Measurements from ENCODE around the gene CNKSR2. TPM values are rescaled to one million over a fixed set of nuclear protein-coding genes. Genes with fewer than 3 reads are reported as not detected.

The CNKSR2 gene
- total and polyA plus RNA-seq, 10 of the 15 experiments (the other 5 are each of a cell fraction or from before 2014, with no cell fraction given) = 0.02 to 0.69 (median 0.18) TPM; not detected in 4

DNA sequence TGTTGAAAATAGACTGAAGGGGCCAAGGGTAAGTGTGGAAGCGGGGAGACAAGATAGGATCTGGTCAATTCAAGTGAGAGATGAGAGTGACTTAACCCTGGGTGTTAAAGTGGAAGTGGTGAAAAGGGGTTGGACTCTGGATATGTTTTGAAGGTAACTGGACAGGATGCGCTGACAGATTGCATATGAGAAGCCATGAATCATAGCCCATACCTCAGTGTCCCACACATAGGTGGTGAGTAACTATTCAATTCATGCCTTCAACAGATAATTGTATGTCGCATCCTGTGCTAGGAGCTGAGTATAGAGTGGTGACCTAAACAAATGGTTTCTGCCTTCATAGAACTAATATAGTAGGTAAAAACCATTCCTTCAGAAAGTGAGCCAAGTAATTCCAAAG lies 207.3 kb downstream of the CNKSR2 start (continued):
- TF ChIP-seq, protein P1, sequence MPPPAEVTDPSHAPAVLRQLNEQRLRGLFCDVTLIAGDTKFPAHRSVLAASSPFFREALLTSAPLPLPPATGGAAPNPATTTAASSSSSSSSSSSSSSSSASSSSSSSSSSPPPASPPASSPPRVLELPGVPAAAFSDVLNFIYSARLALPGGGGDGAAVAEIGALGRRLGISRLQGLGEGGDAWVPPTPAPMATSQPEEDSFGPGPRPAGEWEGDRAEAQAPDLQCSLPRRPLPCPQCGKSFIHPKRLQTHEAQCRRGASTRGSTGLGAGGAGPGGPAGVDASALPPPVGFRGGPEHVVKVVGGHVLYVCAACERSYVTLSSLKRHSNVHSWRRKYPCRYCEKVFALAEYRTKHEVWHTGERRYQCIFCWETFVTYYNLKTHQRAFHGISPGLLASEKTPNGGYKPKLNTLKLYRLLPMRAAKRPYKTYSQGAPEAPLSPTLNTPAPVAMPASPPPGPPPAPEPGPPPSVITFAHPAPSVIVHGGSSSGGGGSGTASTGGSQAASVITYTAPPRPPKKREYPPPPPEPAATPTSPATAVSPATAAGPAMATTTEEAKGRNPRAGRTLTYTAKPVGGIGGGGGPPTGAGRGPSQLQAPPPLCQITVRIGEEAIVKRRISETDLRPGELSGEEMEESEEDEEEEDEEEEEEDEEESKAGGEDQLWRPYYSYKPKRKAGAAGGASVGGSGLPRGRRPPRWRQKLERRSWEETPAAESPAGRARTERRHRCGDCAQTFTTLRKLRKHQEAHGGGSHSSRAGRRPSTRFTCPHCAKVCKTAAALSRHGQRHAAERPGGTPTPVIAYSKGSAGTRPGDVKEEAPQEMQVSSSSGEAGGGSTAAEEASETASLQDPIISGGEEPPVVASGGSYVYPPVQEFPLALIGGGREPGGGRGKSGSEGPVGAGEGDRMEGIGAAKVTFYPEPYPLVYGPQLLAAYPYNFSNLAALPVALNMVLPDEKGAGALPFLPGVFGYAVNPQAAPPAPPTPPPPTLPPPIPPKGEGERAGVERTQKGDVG (CRISPR knock-in tag; IDR thresholded peaks at IDR 0.05) = no peak
- TF ChIP-seq, protein P2, sequence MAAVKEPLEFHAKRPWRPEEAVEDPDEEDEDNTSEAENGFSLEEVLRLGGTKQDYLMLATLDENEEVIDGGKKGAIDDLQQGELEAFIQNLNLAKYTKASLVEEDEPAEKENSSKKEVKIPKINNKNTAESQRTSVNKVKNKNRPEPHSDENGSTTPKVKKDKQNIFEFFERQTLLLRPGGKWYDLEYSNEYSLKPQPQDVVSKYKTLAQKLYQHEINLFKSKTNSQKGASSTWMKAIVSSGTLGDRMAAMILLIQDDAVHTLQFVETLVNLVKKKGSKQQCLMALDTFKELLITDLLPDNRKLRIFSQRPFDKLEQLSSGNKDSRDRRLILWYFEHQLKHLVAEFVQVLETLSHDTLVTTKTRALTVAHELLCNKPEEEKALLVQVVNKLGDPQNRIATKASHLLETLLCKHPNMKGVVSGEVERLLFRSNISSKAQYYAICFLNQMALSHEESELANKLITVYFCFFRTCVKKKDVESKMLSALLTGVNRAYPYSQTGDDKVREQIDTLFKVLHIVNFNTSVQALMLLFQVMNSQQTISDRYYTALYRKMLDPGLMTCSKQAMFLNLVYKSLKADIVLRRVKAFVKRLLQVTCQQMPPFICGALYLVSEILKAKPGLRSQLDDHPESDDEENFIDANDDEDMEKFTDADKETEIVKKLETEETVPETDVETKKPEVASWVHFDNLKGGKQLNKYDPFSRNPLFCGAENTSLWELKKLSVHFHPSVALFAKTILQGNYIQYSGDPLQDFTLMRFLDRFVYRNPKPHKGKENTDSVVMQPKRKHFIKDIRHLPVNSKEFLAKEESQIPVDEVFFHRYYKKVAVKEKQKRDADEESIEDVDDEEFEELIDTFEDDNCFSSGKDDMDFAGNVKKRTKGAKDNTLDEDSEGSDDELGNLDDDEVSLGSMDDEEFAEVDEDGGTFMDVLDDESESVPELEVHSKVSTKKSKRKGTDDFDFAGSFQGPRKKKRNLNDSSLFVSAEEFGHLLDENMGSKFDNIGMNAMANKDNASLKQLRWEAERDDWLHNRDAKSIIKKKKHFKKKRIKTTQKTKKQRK (IDR thresholded peaks at IDR 0.05; ENCODE audit: low read depth, low read length) = no peak
- TF ChIP-seq CREM (IDR thresholded peaks at IDR 0.05; ENCODE audit: low read depth) (no peak), SUZ12 (IDR thresholded peaks at IDR 0.05; ENCODE audit: unreplicated experiment) (no peak), JUNB (IDR thresholded peaks at IDR 0.05) (no peak), MTA3 (IDR thresholded peaks at IDR 0.05; ENCODE audit: borderline replicate concordance, low read length) (no peak), RB1 (IDR thresholded peaks at IDR 0.05; ENCODE audit: borderline replicate concordance) (no peak), ZSCAN29 (IDR thresholded peaks at IDR 0.05) (no peak), STAT1 (conservative IDR thresholded peaks at IDR 0.05) (no peak), PAX8 (IDR thresholded peaks at IDR 0.05) (no peak)
- TF ChIP-seq, protein P3, sequence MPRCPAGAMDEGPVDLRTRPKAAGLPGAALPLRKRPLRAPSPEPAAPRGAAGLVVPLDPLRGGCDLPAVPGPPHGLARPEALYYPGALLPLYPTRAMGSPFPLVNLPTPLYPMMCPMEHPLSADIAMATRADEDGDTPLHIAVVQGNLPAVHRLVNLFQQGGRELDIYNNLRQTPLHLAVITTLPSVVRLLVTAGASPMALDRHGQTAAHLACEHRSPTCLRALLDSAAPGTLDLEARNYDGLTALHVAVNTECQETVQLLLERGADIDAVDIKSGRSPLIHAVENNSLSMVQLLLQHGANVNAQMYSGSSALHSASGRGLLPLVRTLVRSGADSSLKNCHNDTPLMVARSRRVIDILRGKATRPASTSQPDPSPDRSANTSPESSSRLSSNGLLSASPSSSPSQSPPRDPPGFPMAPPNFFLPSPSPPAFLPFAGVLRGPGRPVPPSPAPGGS (IDR thresholded peaks at IDR 0.05; ENCODE audit: borderline replicate concordance, insufficient read depth, low read depth, low read length, poor library complexity, severe bottlenecking) = no peak
- TF ChIP-seq, protein P4, sequence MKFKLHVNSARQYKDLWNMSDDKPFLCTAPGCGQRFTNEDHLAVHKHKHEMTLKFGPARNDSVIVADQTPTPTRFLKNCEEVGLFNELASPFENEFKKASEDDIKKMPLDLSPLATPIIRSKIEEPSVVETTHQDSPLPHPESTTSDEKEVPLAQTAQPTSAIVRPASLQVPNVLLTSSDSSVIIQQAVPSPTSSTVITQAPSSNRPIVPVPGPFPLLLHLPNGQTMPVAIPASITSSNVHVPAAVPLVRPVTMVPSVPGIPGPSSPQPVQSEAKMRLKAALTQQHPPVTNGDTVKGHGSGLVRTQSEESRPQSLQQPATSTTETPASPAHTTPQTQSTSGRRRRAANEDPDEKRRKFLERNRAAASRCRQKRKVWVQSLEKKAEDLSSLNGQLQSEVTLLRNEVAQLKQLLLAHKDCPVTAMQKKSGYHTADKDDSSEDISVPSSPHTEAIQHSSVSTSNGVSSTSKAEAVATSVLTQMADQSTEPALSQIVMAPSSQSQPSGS (IDR thresholded peaks at IDR 0.05; ENCODE audit: low read length) = no peak

Measured in GM12878 (cell line).